Measurements from ENCODE around the gene ZSCAN20.
"Not testable (repeated sequence)": the region's sequence is repeated elsewhere in the genome, so short reads cannot be mapped to it uniquely, and the experiment has no call there.

Gene ZSCAN20

GRCh38 chr1:33497410-33497809 is 25.0 kb downstream of the ZSCAN20 start:
- DNase-seq = no peak

DNA sequence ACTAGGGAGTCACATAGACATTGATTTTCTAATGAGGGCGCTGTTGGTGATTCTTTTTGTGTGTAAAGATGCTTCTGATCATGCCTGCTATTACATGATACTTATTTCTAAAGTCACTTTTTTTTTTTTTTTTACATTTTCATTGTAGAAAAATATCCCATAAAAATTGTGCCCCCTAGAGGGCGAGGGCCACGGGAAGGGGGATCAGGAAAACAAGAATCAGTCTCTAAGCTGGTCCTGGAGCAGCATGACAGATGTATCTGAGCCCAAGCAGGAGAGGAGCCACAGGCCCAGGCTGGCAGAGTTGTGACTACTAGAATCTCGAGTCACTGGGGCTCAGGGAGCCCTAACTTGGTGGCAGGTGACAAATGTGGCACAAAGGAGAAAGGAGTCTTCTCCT is 28.1 kb downstream of the ZSCAN20 start:
- DNase-seq = no peak

- no peak for DNase-seq
Observed at GRCh38 chr1:33501309-33501708, 28.9 kb downstream of the ZSCAN20 start.

DNA sequence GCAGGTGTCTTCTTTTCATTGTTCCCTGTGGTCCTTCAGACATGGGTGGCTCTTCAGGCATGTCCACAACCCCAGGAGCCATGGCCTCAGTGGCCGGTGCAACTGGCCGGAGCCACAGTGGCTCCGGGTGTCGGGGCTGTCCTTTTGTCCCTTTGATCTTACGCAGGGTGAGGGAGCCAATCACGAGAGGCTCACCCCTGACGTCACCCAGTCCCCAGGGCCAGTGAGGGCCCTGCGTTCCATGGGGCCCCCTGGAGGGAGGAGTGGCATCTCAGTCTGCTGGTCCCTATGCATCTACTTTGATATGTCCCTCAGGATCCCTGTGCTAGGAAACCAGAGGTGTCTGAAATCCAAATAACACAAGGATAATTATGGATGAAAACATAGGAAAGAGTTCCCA is 29.3 kb downstream of the ZSCAN20 start:
- no peak for DNase-seq

GRCh38 chr1:33502726-33503125 is 30.3 kb downstream of the ZSCAN20 start:
- DNase-seq = no peak

GRCh38 chr1:33503506-33503905 is 31.1 kb downstream of the ZSCAN20 start:
- no peak for DNase-seq

- DNase-seq = no peak
Observed at GRCh38 chr1:33507661-33508060, 35.2 kb downstream of the ZSCAN20 start.

DNA sequence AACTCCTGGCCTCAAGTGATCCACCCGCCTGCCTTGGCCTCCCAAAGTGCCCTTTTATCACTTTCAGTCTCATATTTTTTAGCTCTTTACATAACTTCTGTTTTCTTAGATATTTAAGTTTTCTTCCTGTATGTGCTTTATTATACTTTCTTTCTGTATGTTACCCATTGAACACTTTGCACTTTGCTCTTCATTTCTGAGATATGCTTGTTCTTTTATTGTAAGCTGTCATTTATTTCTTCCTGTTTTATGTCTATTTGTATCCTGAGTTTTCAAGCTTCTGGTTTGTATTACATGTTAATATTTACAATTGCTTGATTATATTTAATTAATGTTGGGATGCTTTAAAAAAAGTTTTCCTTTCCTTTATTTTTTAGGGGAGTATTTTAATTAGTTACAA is 35.7 kb downstream of the ZSCAN20 start:
- no peak for DNase-seq

DNA sequence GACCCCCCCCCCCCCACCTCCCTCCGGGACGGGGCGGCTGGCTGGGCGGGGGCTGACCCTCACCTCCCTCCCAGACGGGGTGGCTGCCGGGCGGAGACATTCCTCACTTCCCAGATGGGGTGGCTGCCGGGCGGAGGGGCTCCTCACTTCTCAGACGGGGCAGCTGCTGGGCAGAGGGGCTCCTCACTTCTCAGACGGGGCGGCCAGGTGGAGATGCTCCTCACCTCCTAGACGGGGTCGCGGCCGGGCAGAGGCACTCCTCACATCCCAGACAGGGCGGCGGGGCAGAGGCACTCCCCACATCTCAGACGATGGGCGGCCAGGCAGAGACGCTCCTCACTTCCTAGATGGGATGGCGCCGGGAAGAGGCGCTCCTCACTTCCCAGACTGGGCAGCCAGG is 36.8 kb downstream of the ZSCAN20 start:
- not testable (repeated sequence) for DNase-seq

DNA sequence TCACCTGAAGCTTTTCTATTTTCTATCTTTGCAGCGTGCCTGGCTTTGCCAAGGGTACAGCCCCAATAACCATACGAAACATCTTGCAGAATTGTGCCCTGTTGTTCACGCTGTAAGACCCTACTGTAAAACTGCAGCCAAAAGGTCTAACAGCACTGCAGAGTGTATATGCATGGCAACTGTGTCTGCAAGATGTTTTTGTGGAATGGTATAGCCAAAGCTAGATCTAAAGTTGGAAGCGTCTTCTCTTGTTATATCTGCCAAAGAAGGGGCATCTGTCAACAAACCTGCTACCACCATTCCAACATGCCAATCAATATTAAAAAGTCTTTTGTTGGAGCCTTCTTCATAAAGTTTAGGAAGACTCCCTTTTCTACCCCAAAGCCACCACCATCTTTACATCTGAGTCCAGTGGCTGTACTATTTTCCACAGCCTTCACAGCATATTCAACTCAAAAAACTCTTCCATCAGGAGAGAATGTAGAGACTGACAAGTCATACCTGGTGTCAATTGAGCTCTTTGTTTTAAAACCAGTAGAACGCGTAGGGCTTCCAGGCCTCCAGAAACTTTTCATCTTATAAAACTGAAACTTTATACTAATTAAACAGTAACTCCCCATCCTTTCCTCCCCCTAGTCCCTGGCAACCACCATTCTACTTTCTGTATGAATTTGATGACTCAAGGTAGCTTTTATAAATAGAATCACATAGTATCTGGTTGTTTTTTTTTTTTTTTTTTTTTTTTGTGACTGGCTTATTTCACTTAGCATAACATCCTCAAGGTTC is 40.0 kb downstream of the ZSCAN20 start:
- DNase-seq = no peak

DNA sequence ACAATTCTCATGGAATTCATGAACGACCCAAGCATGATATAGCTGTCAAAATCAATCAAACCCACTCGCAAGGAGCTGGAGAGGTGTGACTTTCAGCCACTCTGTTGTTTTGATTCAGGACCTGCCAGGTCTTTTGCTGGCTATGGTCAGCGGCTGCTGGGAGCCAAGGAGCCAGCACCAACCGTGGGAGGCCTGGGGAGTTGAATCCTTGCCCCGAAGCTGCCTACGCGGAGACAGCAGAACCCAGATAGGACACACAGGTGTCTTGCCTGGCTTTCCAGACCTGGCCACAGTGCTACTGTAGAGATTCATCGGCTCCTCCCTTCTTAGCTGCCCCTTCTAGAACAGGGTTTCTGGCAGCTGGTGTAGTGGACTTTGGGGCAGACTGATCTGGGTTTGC is 42.7 kb downstream of the ZSCAN20 start:
- DNase-seq = no peak

DNA sequence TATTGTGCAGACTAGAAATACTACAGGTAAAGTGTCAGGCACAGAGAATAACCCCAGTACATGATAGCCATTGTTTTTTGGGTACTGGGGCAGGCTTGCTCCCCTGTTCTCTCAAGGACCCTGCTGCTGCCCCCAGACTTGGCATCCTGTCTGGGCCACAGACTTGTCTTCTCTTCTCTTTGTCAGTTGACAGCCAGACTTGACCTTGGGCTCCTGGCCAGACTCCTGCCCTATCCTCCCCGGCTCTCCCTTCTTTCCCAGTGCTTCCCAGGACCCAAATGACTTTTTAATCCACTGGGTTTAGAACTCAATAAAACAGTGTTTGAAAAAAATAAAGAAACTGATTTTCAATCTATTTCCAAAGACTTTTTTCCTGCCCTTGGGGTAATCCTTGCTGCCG is 43.2 kb downstream of the ZSCAN20 start:
- no peak for DNase-seq

DNA sequence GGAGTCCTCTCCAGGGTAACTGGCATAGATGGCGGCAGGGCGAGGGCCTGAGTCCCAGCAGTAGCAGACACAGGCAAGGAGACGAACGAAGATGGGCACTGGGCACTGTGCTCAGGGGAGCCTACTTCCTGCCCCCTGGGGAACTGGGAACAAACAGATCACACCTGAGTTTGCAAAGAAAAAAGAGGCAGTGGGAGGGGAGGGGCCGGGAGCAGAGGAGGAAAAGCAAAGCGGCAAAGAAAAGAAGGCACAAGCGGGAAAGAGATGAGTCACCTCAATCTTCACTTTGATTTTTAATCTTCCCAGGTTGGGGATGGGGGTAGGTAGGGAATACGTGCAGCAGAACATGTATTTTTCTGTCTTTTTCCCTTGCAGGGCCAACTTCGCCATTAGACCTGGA is 44.0 kb downstream of the ZSCAN20 start:
- DNase-seq = no peak

DNA sequence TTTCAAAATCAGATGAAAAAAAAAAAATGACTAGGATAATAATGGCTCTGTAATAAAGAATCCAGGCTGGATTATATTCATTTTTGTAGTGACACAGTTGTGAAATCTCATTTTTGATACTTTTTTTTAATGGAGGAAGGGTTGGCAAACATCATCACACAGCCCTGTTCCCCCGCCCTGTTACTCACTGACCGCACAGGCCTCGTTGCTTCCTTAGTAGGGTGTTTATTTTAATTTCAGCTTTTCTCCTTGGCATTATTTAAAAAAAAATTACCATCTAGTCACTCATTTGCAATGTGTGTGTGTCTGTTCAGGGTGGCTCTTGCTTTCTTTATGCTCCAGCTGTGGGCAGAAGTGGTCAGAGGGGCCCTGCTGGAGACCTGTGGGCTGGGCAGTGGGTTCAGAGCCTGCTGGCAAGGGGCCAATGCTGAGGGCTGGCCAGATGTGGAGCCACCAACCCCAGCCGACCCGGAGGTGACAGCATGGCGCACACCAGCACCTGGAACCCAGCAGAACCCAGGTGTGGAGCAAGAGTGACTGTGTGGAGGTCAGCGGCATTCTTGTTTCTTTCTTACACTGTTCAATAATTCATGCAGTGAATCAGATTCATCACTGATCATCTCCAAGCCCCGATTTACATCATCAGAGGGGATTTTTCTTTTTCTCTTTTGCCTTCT is 44.6 kb downstream of the ZSCAN20 start:
- no peak for DNase-seq

DNA sequence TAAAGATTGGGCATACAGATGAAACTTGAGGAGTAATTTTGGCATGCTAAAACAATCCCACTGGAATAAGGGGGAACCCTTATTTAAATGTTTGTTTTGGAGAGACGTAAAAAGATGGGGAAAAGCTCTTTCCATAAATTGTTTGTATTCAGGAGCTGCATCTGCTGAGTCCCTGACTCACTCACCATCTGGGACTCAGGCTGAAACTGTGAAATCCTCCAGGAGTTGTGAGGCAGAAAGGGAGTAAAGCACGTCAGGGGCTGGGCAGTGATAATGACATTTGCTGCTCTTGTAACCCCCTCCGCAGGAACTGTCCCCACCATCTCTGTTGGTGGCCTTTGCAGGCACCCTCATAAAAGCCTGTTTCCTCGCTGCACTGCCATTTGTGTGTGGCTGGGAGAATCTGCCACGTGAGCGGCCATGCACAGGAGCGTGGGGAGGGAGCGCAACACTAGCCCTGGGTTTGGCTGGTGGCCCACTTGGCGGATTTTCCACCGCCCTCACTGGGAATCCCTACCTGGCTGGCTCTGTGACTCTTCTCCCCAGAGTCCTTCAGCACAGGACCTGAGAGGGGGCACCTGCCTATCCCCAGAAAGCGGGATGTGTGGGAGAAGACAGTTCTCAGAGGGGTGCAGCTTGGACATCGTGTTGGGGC is 45.3 kb downstream of the ZSCAN20 start:
- DNase-seq = no peak

DNA sequence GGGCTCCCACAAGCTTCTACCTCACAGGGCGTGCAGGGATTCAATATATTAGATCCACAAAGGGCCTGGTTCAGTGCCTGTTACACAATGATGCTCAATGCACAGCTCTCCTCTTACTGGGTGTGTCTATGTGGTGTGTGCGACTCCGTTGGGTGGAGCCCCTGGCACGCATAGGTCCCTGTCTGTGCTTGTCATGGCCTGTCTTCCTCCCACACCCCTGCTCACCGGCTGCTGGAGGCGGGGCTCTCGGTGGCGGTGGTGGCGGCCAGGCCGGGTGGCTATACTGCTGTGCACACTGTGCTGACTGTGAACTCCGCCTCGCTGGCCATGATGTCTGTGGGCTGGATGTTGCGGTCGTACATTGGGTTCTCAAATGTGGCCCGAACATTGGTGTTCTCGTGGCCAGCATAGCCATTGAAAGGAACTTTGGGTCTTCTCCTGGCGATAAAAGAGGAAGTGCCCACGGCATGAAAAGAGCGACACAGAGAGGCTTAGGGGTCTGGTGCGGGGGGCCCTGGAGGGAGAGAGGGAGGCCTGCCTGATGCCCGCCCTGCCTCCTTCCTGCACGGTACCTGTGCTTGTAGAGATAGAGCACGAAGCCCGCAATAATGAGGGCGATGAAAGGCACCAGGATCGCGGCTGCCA is 46.9 kb downstream of the ZSCAN20 start:
- peak; percentile 6 for DNase-seq

- peak; percentile 22 for DNase-seq
Observed at GRCh38 chr1:33524586-33524985, 52.1 kb downstream of the ZSCAN20 start.

DNA sequence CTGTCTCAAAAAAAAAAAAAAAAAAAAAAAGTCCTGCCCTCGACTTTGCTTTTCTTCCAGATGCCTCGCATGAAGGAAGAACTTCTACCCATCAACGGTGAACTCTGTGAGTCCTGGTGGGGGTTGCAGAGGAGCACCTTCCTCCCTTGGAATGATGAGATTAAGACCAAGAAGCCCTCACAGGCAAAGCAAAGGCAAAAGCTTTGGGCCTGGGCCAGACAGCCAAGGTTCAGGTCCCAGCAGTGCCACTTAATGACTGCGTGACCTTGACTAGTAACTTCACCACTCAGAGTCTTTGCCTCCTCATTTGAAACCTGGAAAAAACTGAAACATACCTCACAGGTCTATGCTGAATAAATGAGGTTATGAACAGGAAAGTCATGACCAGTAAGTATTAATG is 55.5 kb downstream of the ZSCAN20 start:
- no peak for DNase-seq

- no peak for DNase-seq
Observed at GRCh38 chr1:33529957-33530356, 57.5 kb downstream of the ZSCAN20 start.

DNA sequence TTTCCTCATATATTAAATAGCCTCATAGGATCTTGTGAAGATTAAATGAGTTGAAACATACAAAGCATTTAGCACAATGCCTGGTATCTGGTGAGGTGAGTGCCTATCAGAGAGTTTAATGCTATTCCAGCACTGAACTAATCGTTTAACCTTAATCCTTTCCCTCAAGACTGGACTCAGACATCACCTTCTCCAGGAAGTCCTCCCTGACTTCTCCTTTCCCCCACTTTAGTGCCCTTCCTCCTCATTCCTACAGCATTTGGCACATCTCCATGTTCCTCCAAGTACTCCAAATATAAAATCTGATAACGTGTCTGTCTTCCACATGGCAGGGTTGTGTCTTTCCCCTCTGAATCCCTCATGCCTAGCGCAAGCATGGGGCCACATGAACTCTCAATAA is 59.8 kb downstream of the ZSCAN20 start:
- DNase-seq = no peak

GRCh38 chr1:33532936-33533335 is 60.5 kb downstream of the ZSCAN20 start:
- DNase-seq = no peak

DNA sequence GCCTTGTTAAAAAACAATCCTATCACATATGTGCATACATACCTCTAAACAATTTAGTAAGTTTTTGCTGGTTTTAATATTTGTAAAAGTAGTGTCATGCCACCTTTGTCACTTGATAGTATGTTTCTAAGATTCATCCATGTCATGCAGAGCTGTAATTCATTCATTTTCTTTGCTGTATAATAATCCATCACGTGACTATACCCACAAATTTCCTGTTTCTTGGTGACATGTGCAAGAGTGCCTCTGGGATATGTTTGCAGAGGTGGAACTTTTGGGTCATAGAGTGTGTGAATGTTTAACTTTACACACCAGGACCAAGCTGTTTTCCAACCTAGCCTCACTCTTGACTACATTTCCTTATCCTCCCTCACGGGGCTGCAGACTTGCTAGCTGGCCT is 62.9 kb downstream of the ZSCAN20 start:
- DNase-seq = no peak

DNA sequence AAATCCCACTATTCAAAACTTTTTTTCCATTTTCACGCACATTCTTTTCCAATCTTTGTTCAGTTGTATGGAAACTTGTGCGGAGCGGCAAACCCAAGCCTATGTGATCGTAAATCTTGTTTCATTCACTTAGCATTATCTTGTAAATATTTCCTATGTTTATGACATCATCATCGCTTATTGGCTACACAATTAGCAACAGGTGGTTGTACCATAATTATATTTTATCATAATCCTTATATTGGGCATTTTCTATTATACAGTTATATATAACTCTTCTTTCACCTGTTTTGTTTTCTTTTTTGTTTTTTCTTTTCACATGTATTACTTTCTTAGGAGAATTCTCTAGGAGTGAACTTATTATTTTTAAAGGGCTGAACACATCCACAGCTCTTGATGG is 65.4 kb downstream of the ZSCAN20 start:
- DNase-seq = no peak

DNA sequence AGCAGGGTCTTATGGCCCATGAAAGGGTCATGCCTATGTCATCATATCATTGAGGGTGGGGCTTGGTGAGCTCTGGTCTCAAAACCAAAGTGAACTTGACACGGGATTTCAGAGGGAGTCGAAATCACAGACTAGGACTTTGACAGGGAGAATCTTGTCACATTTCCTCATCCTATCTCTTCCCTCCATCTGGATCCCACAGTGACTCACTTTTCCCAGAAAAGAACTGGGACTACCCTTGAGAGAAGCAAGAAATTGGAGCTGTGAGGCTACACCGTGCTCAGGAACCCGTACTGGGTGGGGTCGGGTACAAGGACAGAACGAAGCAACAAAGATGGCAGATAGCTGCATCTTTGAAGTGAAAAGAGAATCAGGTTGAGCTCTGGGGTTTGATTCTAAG is 69.5 kb downstream of the ZSCAN20 start:
- DNase-seq = no peak

All from hematopoietic multipotent progenitor cell treated with erythropoietin and hydrocortisone succinate and interleukin-3 and kit ligand, for 4 days (in vitro differentiated cells).